Karpas-422 (cell line): Measurements from ENCODE around the gene MRPL21. TPM values are rescaled to one million over a fixed set of nuclear protein-coding genes. Genes with fewer than 3 reads are reported as not detected.

Source experiments
- DNase-seq: peaks from one replicate; pipeline ENCODE4 v3.0.0-alpha.2; 2015
- H2AFZ ChIP-seq: fragments of 200-600 bp; sonication (generic); 2 replicates; pipeline ENCODE4 v1.6.1; 2014; ENCODE audit warnings: antibody characterized with exemption, low read length, mixed read lengths
- H3K27ac ChIP-seq: fragments of 200-600 bp; sonication (generic); 2 replicates; pipeline ENCODE4 v1.5.1; 2014; ENCODE audit warnings: mild to moderate bottlenecking, low read length, moderate library complexity
- H3K27me3 ChIP-seq: fragments of 200-600 bp; sonication (generic); 2 replicates; pipeline ENCODE4 v1.6.1; 2014; ENCODE audit warnings: low read length, mixed read lengths
- H3K36me3 ChIP-seq: fragments of 200-600 bp; sonication (generic); 2 replicates; pipeline ENCODE4 v1.6.1; 2014; ENCODE audit warnings: low read length, mixed read lengths; ENCODE audit not compliant: insufficient read depth
- H3K4me1 ChIP-seq: fragments of 200-600 bp; sonication (generic); 2 replicates; pipeline ENCODE4 v1.6.1; 2014; ENCODE audit warnings: mild to moderate bottlenecking, low read length, mixed read lengths
- H3K4me2 ChIP-seq: fragments of 200-600 bp; sonication (generic); 2 replicates; pipeline ENCODE4 v1.6.1; 2014; ENCODE audit warnings: low read length, low read depth, mild to moderate bottlenecking; ENCODE audit not compliant: poor library complexity, severe bottlenecking
- H3K4me3 ChIP-seq: fragments of 200-600 bp; sonication (generic); 2 replicates; pipeline ENCODE4 v1.5.1; 2014; ENCODE audit warnings: mild to moderate bottlenecking, antibody characterized with exemption, low read length, mixed read lengths
- H3K79me2 ChIP-seq: fragments of 200-600 bp; sonication (generic); 2 replicates; pipeline ENCODE4 v1.6.1; 2014; ENCODE audit warnings: mild to moderate bottlenecking, low read length, mixed read lengths
- H3K9ac ChIP-seq: fragments of 200-600 bp; sonication (generic); 2 replicates; pipeline ENCODE4 v1.6.0; 2014; ENCODE audit warnings: low read length
- H3K9me2 ChIP-seq: fragments of 200-600 bp; sonication (generic), shearing (Covaris generic); replicated peaks from 2 replicates; pipeline ENCODE4 v1.6.0; 2014; ENCODE audit warnings: mild to moderate bottlenecking, low read length, moderate library complexity; ENCODE audit not compliant: insufficient read depth
- H3K9me3 ChIP-seq: fragments of 300-700, 200-600 bp; sonication (generic); 2 replicates; pipeline ENCODE4 v1.6.1; 2014; ENCODE audit warnings: low read length, mixed read lengths
- H4K20me1 ChIP-seq: fragments of 200-600 bp; sonication (generic); 2 replicates; pipeline ENCODE4 v1.6.1; 2014; ENCODE audit warnings: mild to moderate bottlenecking, antibody characterized with exemption, low read length, low read depth; ENCODE audit not compliant: insufficient read depth
- total RNA-seq: library from RNA; depleted of rRNA; stranded (reverse); fragments of >200 nt; shearing (Covaris generic); gene quantifications from 2 replicates; pipeline ENCODE4 v1.2.3, GENCODE V29; 2014; ENCODE audit warnings: low replicate concordance

Gene MRPL21
- total RNA-seq, 1 experiment from 2014 or later, result 121 TPM

DNA sequence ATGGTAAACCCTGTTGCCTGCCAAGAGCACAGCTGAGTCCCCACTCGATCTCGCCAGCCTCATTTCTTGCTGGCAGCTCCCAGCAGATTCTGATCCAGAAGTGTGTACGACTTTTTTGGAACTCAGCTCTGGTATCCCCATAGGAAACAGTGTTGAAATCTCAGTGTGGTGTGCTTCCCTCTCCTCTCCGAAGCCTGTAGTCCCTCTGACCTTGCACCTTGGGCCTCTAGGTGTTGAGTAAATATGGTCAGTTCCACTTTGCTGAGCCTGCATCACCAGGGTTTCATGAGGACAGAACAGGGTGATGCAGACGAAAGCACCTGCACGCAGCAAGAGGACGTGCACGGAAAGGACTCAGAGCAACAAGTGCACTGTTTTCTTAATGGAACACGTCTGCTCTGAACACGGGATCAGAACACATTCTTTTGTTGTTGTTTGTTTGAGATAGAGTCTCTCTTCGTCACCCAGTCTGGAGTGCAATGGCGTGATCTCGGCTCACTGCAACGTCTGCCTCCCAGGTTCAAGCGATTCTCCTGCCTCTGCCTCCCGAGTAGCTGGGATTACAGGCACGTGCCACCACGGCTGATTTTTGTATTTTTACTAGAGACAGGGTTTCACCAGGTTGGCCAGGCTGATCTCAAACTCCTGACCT, 58.2 kb downstream of the MRPL21 start:
- no peaks in the 10 kb centered on the region for H3K9me2 ChIP-seq
- no peak overlapping the region for H3K4me2 ChIP-seq
- H3K27me3 ChIP-seq, result no peaks in the 10 kb centered on the region
- H3K9ac ChIP-seq, result no peak overlapping the region
- peaks cover 33% of the 10 kb centered on the region for H3K4me1 ChIP-seq
- H3K36me3 ChIP-seq, result no peaks in the 10 kb centered on the region
- H3K4me3 ChIP-seq, result no peak overlapping the region
- no peak for DNase-seq
- no peaks in the 10 kb centered on the region for H3K79me2 ChIP-seq
- no peaks in the 10 kb centered on the region for H4K20me1 ChIP-seq
- H3K9me3 ChIP-seq, result no peaks in the 10 kb centered on the region
- H2AFZ ChIP-seq, result no peak overlapping the region
- H3K27ac ChIP-seq, result no peak overlapping the region

GRCh38 chr11:68844801-68845200, 58.8 kb downstream of the MRPL21 start:
- H3K79me2 ChIP-seq, result no peaks in the 10 kb centered on the region
- no peaks in the 10 kb centered on the region for H3K9me3 ChIP-seq
- no peak overlapping the region for H3K4me3 ChIP-seq
- no peak overlapping the region for H3K27ac ChIP-seq
- no peak overlapping the region for H3K4me2 ChIP-seq
- DNase-seq, result no peak
- H2AFZ ChIP-seq, result no peak overlapping the region
- H4K20me1 ChIP-seq, result no peaks in the 10 kb centered on the region
- no peak overlapping the region for H3K9ac ChIP-seq
- no peaks in the 10 kb centered on the region for H3K27me3 ChIP-seq
- H3K4me1 ChIP-seq, result peaks cover 40% of the 10 kb centered on the region
- H3K36me3 ChIP-seq, result no peaks in the 10 kb centered on the region
- H3K9me2 ChIP-seq, result no peaks in the 10 kb centered on the region

DNA sequence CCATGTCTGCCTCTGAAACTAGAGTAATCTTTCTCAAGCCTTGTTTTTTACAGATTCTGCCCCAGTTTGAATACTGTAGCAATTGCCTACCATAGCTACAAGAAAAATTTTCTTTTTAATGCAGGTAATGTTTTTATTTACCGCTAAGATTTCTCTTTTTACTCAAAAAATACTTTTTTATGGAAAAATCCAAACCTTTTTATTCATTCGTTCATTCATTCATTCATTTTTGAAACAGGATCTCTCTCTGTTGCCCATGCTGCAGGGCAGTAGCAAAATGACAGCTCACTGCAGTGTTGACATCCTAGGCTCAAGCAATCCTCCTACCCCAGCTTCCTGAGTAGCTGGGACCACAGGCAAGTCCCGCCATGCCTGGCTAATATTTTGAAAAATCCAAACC, 59.3 kb downstream of the MRPL21 start:
- Histone ChIP-seq H4K20me1 (no peaks in the 10 kb centered on the region), H3K9me3 (no peaks in the 10 kb centered on the region), H3K27ac (no peak overlapping the region), H3K36me3 (no peaks in the 10 kb centered on the region), H2AFZ (peak overlapping the region; percentile 88; the same call in 1 of the 2 replicates), H3K27me3 (no peaks in the 10 kb centered on the region), H3K9ac (peak overlapping the region; percentile 46), H3K79me2 (no peaks in the 10 kb centered on the region), H3K9me2 (no peaks in the 10 kb centered on the region), H3K4me1 (peaks cover 44% of the 10 kb centered on the region), H3K4me2 (peak overlapping the region; percentile 67), H3K4me3 (peak overlapping the region; percentile 59)
- no peak for DNase-seq

- H3K79me2 ChIP-seq, result no peaks in the 10 kb centered on the region
- H3K27ac ChIP-seq, result no peak overlapping the region
- peak; percentile 89 for DNase-seq
- no peaks in the 10 kb centered on the region for H3K36me3 ChIP-seq
- peak overlapping the region; percentile 88 for H2AFZ ChIP-seq
- no peaks in the 10 kb centered on the region for H4K20me1 ChIP-seq
- peak overlapping the region; percentile 46 for H3K9ac ChIP-seq
- peaks cover 47% of the 10 kb centered on the region for H3K4me1 ChIP-seq
- H3K9me2 ChIP-seq, result no peaks in the 10 kb centered on the region
- H3K4me2 ChIP-seq, result peak overlapping the region; percentile 67
- no peaks in the 10 kb centered on the region for H3K9me3 ChIP-seq
- H3K27me3 ChIP-seq, result no peaks in the 10 kb centered on the region
- peak overlapping the region; percentile 59 for H3K4me3 ChIP-seq
Observed at GRCh38 chr11:68843703-68844312, 59.8 kb downstream of the MRPL21 start.

GRCh38 chr11:68843052-68843561, 60.5 kb downstream of the MRPL21 start:
- peak overlapping the region; percentile 59 for H3K4me3 ChIP-seq
- no peak for DNase-seq
- H3K4me1 ChIP-seq, result peaks cover 54% of the 10 kb centered on the region
- H3K27me3 ChIP-seq, result no peaks in the 10 kb centered on the region
- peak overlapping the region; percentile 67 for H3K4me2 ChIP-seq
- 0 out of 2 replicates have a peak, but pooled peaks cover 1% of the 10 kb centered on the region for H3K79me2 ChIP-seq
- H3K9me2 ChIP-seq, result no peaks in the 10 kb centered on the region
- no peaks in the 10 kb centered on the region for H3K36me3 ChIP-seq
- H2AFZ ChIP-seq, result peak overlapping the region; percentile 88; the same call in 1 of the 2 replicates
- H4K20me1 ChIP-seq, result no peaks in the 10 kb centered on the region
- H3K9ac ChIP-seq, result peak overlapping the region; percentile 46
- H3K27ac ChIP-seq, result no peak overlapping the region
- no peaks in the 10 kb centered on the region for H3K9me3 ChIP-seq

GRCh38 chr11:68842427-68843051, 61.1 kb downstream of the MRPL21 start:
- H3K4me3 ChIP-seq, result peak overlapping the region; percentile 70
- H3K9me2 ChIP-seq, result no peaks in the 10 kb centered on the region
- H3K9ac ChIP-seq, result peak overlapping the region; percentile 46; the same call in 1 of the 2 replicates
- H3K36me3 ChIP-seq, result no peaks in the 10 kb centered on the region
- H3K4me2 ChIP-seq, result peak overlapping the region; percentile 67
- no peak overlapping the region for H3K27ac ChIP-seq
- DNase-seq, result no peak
- no peak overlapping the region for H2AFZ ChIP-seq
- H3K79me2 ChIP-seq, result 0 out of 2 replicates have a peak, but pooled peaks cover 6% of the 10 kb centered on the region
- H3K4me1 ChIP-seq, result peaks cover 55% of the 10 kb centered on the region
- H3K9me3 ChIP-seq, result no peaks in the 10 kb centered on the region
- no peaks in the 10 kb centered on the region for H3K27me3 ChIP-seq
- H4K20me1 ChIP-seq, result no peaks in the 10 kb centered on the region

DNA sequence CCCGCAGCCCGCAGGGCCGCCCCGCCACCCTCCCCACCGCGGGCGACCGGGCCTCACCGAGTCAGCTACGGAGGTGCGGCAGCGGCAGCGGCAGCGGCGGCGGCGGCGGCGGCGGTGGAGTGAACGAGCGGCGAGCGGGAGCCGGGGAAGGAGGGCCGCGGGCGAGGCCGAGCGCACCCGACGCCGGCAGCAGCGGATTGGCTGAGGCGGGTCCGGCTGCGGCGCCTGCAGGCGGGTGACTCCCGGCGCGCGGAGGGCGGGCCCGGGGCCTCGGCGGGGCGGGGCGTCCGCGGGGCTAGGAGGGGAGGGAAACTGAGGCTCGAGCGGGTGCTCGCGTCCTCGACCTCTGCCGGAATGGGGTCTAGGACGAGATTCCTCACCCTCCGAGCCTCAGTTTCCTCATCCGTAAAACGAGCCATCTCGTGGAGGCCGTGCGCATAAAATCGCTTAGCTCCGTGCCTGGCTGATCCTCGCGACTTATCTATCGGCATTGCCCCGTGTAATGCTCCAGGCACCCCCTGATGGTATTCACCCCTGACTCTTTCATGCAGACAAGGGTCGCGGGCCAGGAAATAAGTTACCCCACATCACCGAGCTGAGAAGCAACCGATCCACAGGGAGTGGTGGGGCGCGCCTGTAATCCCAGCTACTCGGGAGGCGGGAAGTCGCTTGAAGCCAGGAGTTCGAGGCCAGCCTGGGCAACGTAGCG, 61.8 kb downstream of the MRPL21 start, which contains the start of gene CPT1A:
CPT1A (minus strand) TSS at position 199 of the 709 bp plus-strand sequence. CDS start 26,442 bp downstream, outside the sequence.
- H3K9me2 ChIP-seq, result no peaks in the 10 kb centered on the region
- peak within 1 kb of the TSS; percentile 78 for H3K9ac ChIP-seq
- no peaks in the 10 kb centered on the region for H3K36me3 ChIP-seq
- H3K4me1 ChIP-seq, result peaks cover 55% of the 10 kb centered on the region
- H3K4me3 ChIP-seq, result peak within 1 kb of the TSS; percentile 70
- peak; percentile 86 for DNase-seq
- peak within 1 kb of the TSS; percentile 85 for H3K27ac ChIP-seq
- no peaks in the 10 kb centered on the region for H4K20me1 ChIP-seq
- no peaks in the 10 kb centered on the region for H3K27me3 ChIP-seq
- 0 out of 2 replicates have a peak, but pooled peaks cover 6% of the 10 kb centered on the region for H3K79me2 ChIP-seq
- peak within 1 kb of the TSS; percentile 81 for H3K4me2 ChIP-seq
- H2AFZ ChIP-seq, result peak within 1 kb of the TSS; percentile 44
- no peaks in the 10 kb centered on the region for H3K9me3 ChIP-seq
